ENCODE results near the gene IFI16. TPM values are rescaled to one million over a fixed set of nuclear protein-coding genes. Genes with fewer than 3 reads are reported as not detected.
"Not testable (repeated sequence)": the region's sequence is repeated elsewhere in the genome, so short reads cannot be mapped to it uniquely, and the experiment has no call there.

Gene IFI16
- total RNA-seq, 2 experiments from 2014 or later: 99.3 to 271 TPM

DNA sequence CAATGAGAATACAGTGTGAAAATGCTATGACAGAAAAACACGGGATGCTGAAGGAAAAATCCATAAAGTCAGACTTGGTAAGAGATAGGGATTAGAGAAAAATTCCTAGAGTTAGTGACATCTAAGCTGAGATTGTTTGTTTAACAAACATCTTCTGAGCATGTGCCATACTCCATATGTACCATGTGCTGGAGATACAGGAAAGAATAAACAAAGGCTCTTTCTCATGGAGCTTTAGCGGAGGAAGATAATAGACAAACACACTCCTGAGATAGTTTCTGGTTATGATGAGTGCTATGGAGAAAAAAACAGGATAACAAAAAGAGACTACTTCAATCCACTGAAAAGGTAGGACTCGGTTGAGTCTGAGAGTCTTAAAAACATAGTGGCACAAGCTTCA lies 88.9 kb downstream of the IFI16 start:
- no TSS peak for BruUV-seq (replicated peaks)
- CTCF ChIA-PET (ENCODE audit: unreplicated experiment): no interaction called here
- H3K36me3 ChIP-seq (ENCODE audit: insufficient read depth, low read length): no peaks in the 10 kb centered on the region

DNA sequence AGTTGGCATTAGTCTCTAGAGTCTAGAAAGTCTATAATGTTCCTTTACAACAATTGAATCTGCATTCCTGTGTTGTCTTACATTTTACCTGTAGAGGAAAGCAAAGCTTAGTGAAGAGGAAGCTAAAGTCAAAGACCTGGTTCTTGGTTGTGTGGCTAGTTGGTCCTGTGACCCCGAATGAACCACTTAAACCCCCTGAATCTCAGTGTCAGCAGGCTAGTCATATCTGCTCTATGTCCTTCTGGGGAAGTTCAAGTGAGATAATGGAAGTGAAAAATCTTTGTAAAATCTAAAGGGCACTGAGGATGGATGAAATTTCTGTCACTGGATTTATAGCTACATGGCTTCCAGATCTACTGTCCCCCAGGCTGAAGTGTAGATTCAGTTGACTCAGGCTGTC lies 90.9 kb downstream of the IFI16 start:
- POLR2A ChIA-PET: no interaction called here
- intact Hi-C loops (cut with micrococcal nuclease; ENCODE audit: unreplicated experiment): no loop called here
- no peaks in the 10 kb centered on the region for H3K36me3 ChIP-seq (ENCODE audit: insufficient read depth, low read length)
- no TSS peak for BruUV-seq (replicated peaks)
- H3K27ac ChIP-seq (ENCODE audit: low read depth, low read length, poor library complexity, severe bottlenecking): no peak overlapping the region
- CTCF ChIA-PET (ENCODE audit: unreplicated experiment): no interaction called here
- H3K4me2 ChIP-seq (ENCODE audit: low read length): no peak overlapping the region
- H4K20me1 ChIP-seq (ENCODE audit: insufficient read depth, low read length): no peaks in the 10 kb centered on the region
- H3K4me1 ChIP-seq (ENCODE audit: insufficient read depth, low read length, poor library complexity, severe bottlenecking): no peaks in the 10 kb centered on the region
- no peak overlapping the region for H2AFZ ChIP-seq (ENCODE audit: low read length)
- no peak for DNase-seq (ENCODE audit: low spot score)
- TF ChIP-seq EZH2phosphoT487 (IDR thresholded peaks at IDR 0.05; ENCODE audit: borderline replicate concordance, low read depth, low read length): no peak
- no peak overlapping the region for H3K4me3 ChIP-seq (ENCODE audit: low read depth, low read length, poor library complexity, severe bottlenecking)
- no peaks in the 10 kb centered on the region for H3K9me3 ChIP-seq (ENCODE audit: low read length)
- no peaks in the 10 kb centered on the region for H3K79me2 ChIP-seq (ENCODE audit: insufficient read depth, low read depth, low read length)
- H3K9me2 ChIP-seq (ENCODE audit: insufficient read depth, low read length): no peaks in the 10 kb centered on the region

More for the DNA sequence above, 88.9 kb downstream of the IFI16 start:
- Histone ChIP-seq H3K9me3 (ENCODE audit: low read length) (no peaks in the 10 kb centered on the region), H4K20me1 (ENCODE audit: insufficient read depth, low read length) (no peaks in the 10 kb centered on the region), H3K4me2 (ENCODE audit: low read length) (no peak overlapping the region), H3K27ac (ENCODE audit: low read depth, low read length, poor library complexity, severe bottlenecking) (no peak overlapping the region), H3K4me1 (ENCODE audit: insufficient read depth, low read length, poor library complexity, severe bottlenecking) (no peaks in the 10 kb centered on the region), H3K79me2 (ENCODE audit: insufficient read depth, low read depth, low read length) (no peaks in the 10 kb centered on the region), H2AFZ (ENCODE audit: low read length) (no peak overlapping the region), H3K4me3 (ENCODE audit: low read depth, low read length, poor library complexity, severe bottlenecking) (no peak overlapping the region), H3K9me2 (ENCODE audit: insufficient read depth, low read length) (no peaks in the 10 kb centered on the region)
- no peak for DNase-seq (ENCODE audit: low spot score)
- TF ChIP-seq EZH2phosphoT487 (IDR thresholded peaks at IDR 0.05; ENCODE audit: borderline replicate concordance, low read depth, low read length): no peak
- intact Hi-C loops (cut with micrococcal nuclease; ENCODE audit: unreplicated experiment): no loop called here
- POLR2A ChIA-PET: no interaction called here

DNA sequence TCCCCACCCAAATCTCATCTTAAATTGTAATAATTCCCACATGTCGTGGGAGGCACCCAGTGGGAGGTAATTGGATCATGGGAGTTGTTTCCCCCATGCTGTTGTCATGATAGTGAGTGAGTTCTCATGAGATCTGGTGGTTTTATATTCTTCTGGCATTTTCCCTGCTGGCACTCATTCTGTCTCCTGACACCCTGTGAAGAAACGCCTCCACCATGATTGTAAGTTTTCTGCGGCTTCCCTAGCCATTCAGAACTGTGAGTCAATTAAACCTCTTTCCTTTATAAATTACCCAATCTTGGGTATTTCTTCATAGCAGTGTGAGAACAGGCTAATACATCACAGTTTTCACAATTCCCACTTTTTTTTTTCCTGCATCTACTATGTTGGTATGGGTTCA lies 93.3 kb downstream of the IFI16 start:
- H3K4me1 ChIP-seq (ENCODE audit: insufficient read depth, low read length, poor library complexity, severe bottlenecking); H2AFZ ChIP-seq (ENCODE audit: low read length); H3K4me3 ChIP-seq (ENCODE audit: low read depth, low read length, poor library complexity, severe bottlenecking); BruUV-seq (replicated peaks); CTCF ChIA-PET (ENCODE audit: unreplicated experiment); POLR2A ChIA-PET; H3K9me3 ChIP-seq (ENCODE audit: low read length); intact Hi-C loops (cut with micrococcal nuclease; ENCODE audit: unreplicated experiment); DNase-seq (ENCODE audit: low spot score); H3K4me2 ChIP-seq (ENCODE audit: low read length); H3K9me2 ChIP-seq (ENCODE audit: insufficient read depth, low read length); H3K79me2 ChIP-seq (ENCODE audit: insufficient read depth, low read depth, low read length); H4K20me1 ChIP-seq (ENCODE audit: insufficient read depth, low read length); H3K27ac ChIP-seq (ENCODE audit: low read depth, low read length, poor library complexity, severe bottlenecking); H3K36me3 ChIP-seq (ENCODE audit: insufficient read depth, low read length): not testable (repeated sequence)

Other genes with a start within 250 kb of the IFI16 start
- not detected in 2 replicates for gene OR6N1, start 237.7 kb upstream of the IFI16 start, total RNA-seq (2014; rRNA removed; shearing (Covaris generic))
- not detected in 2 replicates for gene OR6N1, start 237.7 kb upstream of the IFI16 start, total RNA-seq (2022)
- not detected in 2 replicates for gene OR6N2, start 228.7 kb upstream of the IFI16 start, total RNA-seq (2014; rRNA removed; shearing (Covaris generic))
- not detected in 2 replicates for gene OR6N2, start 228.7 kb upstream of the IFI16 start, total RNA-seq (2022)
- gene MNDA, start 178.6 kb upstream of the IFI16 start, total RNA-seq (2014; rRNA removed; shearing (Covaris generic)): not detected in 2 replicates
- not detected in 2 replicates for gene MNDA, start 178.6 kb upstream of the IFI16 start, total RNA-seq (2022)
- 42.5 and 44.6 TPM in 2 replicates for gene PYHIN1, start 78.4 kb upstream of the IFI16 start, total RNA-seq (2014; rRNA removed; shearing (Covaris generic))
- gene PYHIN1, start 78.4 kb upstream of the IFI16 start, total RNA-seq (2022): 18.2 and 34.6 TPM in 2 replicates
- gene AIM2, start 66.9 kb downstream of the IFI16 start, total RNA-seq (2014; rRNA removed; shearing (Covaris generic)): 16.0 and 18.2 TPM in 2 replicates
- gene AIM2, start 66.9 kb downstream of the IFI16 start, total RNA-seq (2022): 28.1 and 30.8 TPM in 2 replicates
- gene CADM3, start 161.7 kb downstream of the IFI16 start, total RNA-seq (2014; rRNA removed; shearing (Covaris generic)): not detected in 2 replicates
- not detected in 2 replicates for gene CADM3, start 161.7 kb downstream of the IFI16 start, total RNA-seq (2022)
- not detected in 2 replicates for gene ACKR1, start 195.0 kb downstream of the IFI16 start, total RNA-seq (2014; rRNA removed; shearing (Covaris generic))
- gene ACKR1, start 195.0 kb downstream of the IFI16 start, total RNA-seq (2022): not detected in 2 replicates

Measured in OCI-LY7 (cell line).